Gastrocnemius medialis (tissue), 4 donors: ENCODE measurements around the gene TPSD1. TPM values are rescaled to one million over a fixed set of nuclear protein-coding genes. Genes with fewer than 3 reads are reported as not detected.

Source experiments
- ATAC-seq, 2 donors: fragments of 150-250 bp; one replicate each; pipeline ENCODE4 v1.9.1; 2016
- DNase-seq, 2 donors: peaks; one replicate each; pipeline ENCODE4 v3.0.0-alpha.2; 2019
- H3K27ac ChIP-seq, 4 donors: fragments of 200-600 bp; sonication (generic); 1 replicate in 1 of 4; 2 replicates in 3 of 4; pipeline ENCODE4 v1.5.1; 2016 to 2018; ENCODE audit warnings: mild to moderate bottlenecking in 2 of 4, moderate library complexity in 1 of 4
- H3K27me3 ChIP-seq, 3 donors: fragments of 200-600 bp; sonication (generic) in 2 of 3; 1 replicate in 1 of 3; 2 replicates in 2 of 3; pipeline versions ENCODE4 v1.5.1 to v1.6.0; 2016 to 2019; ENCODE audit warnings: mild to moderate bottlenecking in 1 of 3, moderate library complexity in 1 of 3
- H3K36me3 ChIP-seq, 2 donors: fragments of 200-600 bp; sonication (generic) in 1 of 2; one replicate each; pipeline ENCODE4 v1.5.1; 2017 to 2018
- H3K4me1 ChIP-seq, 2 donors: fragments of 200-600 bp; sonication (generic) in 1 of 2; one replicate each; pipeline ENCODE4 v1.5.1; 2016 to 2017; ENCODE audit warnings: mild to moderate bottlenecking in 2 of 2
- H3K4me3 ChIP-seq, 4 donors: fragments of 200-600 bp; sonication (generic) in 3 of 4; 1 replicate in 1 of 4; 2 replicates in 3 of 4; pipeline ENCODE4 v1.5.1; 2016 to 2019; ENCODE audit warnings: mild to moderate bottlenecking in 2 of 4
- H3K9me3 ChIP-seq, 3 donors: fragments of 200-600 bp; sonication (generic) in 2 of 3; 1 replicate in 1 of 3; 2 replicates in 2 of 3; pipeline ENCODE4 v1.5.1; 2016 to 2019
- POLR2A ChIP-seq, 2 donors: fragments of 450-650 bp; IDR thresholded peaks; one replicate each; pipeline ENCODE4 v1.6.1; 2017; ENCODE audit warnings: antibody characterized with exemption in 2 of 2, mild to moderate bottlenecking in 2 of 2, moderate library complexity in 2 of 2
- in situ Hi-C, 4 donors: fragments of 200-750 bp; cut with MboI; loops; one replicate each; pipeline versions ENCODE4 v1.15.0 to v1.8.0; 2017; ENCODE audit warnings: low sequenced_read_pairs in 4 of 4
- intact Hi-C: fragments of 100-400 bp; cut with DNase I; formaldehyde crosslinking; loops from one replicate; pipeline ENCODE4 v1.15.1; 2023; ENCODE audit warnings: low total_unique reads
- total RNA-seq, 4 donors: library from RNA; depleted of rRNA; stranded (reverse); fragments of >200 nt; gene quantifications; one replicate each; pipeline versions ENCODE4 v1.1.0 to v1.2.3, GENCODE V29; 2016
- TF ChIP-seq, protein P1 (sequence below), 5 experiments: fragments of 450-650 bp in 3 of 5; fragments of 200-600 bp in 2 of 5; sonication (generic) in 2 of 5; IDR thresholded peaks in 4 of 5; conservative IDR thresholded peaks in 1 of 5; 1 replicate in 4 of 5; 2 replicates in 1 of 5; pipeline ENCODE4 v1.5.1; 2016 to 2019; ENCODE audit warnings: antibody characterized with exemption in 5 of 5, mild to moderate bottlenecking in 3 of 5, moderate library complexity in 3 of 5

The TPSD1 gene
- total RNA-seq, 4 donors from 2014 or later: 2.5 TPM; not detected in 3

DNA sequence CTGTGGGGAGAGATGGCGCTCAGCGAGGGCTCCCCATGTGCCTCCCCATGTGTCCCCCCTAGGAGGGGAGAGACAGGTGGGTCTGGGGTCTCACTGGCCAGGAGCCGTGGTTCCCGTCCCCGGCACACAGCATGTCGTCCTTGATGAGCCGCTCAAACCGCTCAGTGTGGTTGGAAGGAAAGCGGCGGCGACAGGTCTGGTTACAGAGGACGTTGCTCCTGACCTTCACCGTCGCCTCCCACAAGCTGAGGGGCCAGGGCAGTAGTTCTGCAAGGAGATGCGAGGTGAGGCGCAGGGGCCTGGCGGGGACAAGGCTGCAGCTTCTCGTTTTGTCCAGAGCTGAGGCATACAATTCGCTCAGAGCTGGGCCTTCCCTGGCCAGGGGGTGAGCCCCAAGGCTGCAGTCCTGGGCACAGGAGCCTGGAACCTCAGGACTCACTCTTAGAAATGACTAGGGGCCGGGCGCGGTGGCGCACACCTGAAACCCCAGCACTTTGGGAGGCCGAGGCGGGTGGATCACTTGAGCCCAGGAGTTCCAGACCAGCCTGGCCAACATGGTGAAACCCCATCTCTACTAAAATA is 30.7 kb downstream of the TPSD1 start:
- Histone ChIP-seq H3K9me3 (no peaks in the 10 kb centered on the region), H3K27me3 (peaks cover 53 to 86% (median 84%) of the 10 kb centered on the region in 3 donors), H3K36me3 (no peaks in the 10 kb centered on the region), H3K4me1 (no peaks in the 10 kb centered on the region), H3K27ac (no peak overlapping the region), H3K4me3 (no peak overlapping the region)
- ATAC-seq (no peak), DNase-seq (no peak)
- TF ChIP-seq, protein P1, sequence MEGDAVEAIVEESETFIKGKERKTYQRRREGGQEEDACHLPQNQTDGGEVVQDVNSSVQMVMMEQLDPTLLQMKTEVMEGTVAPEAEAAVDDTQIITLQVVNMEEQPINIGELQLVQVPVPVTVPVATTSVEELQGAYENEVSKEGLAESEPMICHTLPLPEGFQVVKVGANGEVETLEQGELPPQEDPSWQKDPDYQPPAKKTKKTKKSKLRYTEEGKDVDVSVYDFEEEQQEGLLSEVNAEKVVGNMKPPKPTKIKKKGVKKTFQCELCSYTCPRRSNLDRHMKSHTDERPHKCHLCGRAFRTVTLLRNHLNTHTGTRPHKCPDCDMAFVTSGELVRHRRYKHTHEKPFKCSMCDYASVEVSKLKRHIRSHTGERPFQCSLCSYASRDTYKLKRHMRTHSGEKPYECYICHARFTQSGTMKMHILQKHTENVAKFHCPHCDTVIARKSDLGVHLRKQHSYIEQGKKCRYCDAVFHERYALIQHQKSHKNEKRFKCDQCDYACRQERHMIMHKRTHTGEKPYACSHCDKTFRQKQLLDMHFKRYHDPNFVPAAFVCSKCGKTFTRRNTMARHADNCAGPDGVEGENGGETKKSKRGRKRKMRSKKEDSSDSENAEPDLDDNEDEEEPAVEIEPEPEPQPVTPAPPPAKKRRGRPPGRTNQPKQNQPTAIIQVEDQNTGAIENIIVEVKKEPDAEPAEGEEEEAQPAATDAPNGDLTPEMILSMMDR (IDR thresholded peaks at IDR 0.05 in 4 of 5, conservative IDR thresholded peaks at IDR 0.05 in 1 of 5): no peak
- no peak for TF ChIP-seq POLR2A (IDR thresholded peaks at IDR 0.05)
- in situ Hi-C loops (no loop called here), intact Hi-C loops (no loop called here)

DNA sequence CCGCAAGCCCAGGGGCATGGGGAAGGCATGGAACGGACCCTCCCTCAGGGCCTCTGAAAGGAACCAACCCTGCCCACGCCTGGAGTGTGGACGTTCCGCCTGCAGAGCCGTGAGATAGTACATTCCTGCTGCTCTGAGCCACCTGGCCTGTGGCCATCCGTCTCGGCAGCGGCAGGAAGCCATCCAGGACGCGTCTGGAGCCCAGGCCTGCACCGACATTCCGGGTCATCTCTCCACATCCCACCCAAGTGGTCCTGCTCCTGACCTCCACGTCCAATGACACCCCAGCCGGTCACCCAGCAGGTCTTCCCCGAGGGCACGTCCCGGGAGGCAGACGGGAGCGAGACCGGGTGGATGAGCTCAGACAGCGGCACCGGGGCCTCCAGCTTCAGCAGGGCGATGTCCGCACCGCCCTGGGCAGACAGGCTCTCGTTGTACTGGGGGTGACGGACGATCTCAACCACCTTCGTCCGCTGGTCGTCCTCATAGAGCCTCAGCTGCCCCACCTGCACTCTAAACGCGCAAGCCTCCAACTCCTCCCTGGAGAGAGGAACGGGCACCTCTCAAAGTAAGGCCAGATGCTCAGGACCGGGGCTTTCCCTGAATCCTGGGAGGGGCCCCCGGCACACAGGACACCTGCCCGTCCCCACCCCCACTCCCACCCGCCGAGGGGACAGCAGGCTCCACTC is 32.3 kb downstream of the TPSD1 start:
- Histone ChIP-seq H3K27me3 (peaks cover 64 to 81% (median 71%) of the 10 kb centered on the region in 3 donors), H3K9me3 (no peaks in the 10 kb centered on the region), H3K4me1 (no peaks in the 10 kb centered on the region), H3K36me3 (no peaks in the 10 kb centered on the region), H3K27ac (no peak overlapping the region), H3K4me3 (no peak overlapping the region)
- no peak for DNase-seq
- intact Hi-C loops: no loop called here
- ATAC-seq: no peak
- in situ Hi-C loops: no loop called here
- TF ChIP-seq, protein P1 (IDR thresholded peaks at IDR 0.05 in 4 of 5, conservative IDR thresholded peaks at IDR 0.05 in 1 of 5): no peak
- TF ChIP-seq POLR2A (IDR thresholded peaks at IDR 0.05): no peak

DNA sequence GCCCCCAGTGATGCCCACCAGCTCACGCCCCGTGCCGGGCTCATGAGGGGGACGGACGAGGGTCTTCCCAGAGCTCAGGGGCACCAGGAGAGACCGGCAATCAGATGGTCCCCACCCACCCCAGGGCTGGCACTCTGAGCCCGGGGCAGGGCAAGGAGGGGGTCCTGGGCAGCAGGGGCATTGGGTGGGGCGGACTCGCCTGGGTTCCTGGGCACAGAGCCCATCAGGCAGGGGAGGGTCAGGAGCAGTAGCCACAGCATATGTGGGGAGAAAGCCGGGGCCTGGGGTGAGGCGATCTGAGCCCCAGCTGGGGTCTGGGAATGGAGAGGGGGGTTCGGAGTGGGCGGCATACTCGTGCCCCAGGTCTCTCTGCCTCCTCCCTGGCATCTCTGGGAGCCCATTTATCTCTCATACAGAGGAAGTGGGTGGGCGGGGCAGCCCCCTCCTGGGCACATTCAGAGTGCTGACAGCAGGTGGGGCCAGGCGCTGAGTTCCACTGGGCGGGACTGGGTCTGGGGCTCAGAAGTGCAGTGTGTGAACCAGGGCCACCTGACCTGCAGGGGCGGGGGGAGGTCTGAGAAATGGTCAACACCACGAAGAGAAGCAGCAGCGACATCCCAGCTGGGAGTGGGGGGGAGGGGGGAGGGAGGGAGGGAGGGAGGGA is 33.1 kb downstream of the TPSD1 start:
- intact Hi-C loops (no loop called here), in situ Hi-C loops (no loop called here)
- no peak overlapping the region for H3K4me3 ChIP-seq
- H3K27me3 ChIP-seq: peaks cover 66 to 80% (median 68%) of the 10 kb centered on the region in 3 donors
- ATAC-seq (no peak), DNase-seq (no peak)
- no peak overlapping the region for H3K27ac ChIP-seq
- H3K36me3 ChIP-seq: no peaks in the 10 kb centered on the region
- TF ChIP-seq, protein P1 (IDR thresholded peaks at IDR 0.05 in 4 of 5, conservative IDR thresholded peaks at IDR 0.05 in 1 of 5): no peak
- no peak for TF ChIP-seq POLR2A (IDR thresholded peaks at IDR 0.05)
- no peaks in the 10 kb centered on the region for H3K4me1 ChIP-seq
- no peaks in the 10 kb centered on the region for H3K9me3 ChIP-seq

DNA sequence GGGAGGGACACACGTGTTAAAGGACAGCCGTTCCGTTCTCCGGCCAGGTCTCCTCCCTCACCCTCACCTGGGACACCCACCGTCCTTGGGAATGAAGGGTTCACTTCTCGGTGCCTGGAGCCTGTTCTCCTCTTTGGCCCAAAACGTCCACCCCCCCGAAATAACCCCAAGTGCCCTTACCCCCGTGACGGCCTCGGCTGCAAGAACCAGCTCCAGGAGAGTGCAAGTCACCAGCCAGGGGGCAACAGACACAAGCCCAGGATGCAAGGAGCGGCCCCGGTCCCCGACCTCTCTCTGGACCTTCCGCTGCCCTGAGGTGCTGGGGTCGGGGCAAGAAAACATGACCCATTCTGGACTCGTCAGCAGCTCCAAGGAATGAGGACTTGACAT is 33.6 kb downstream of the TPSD1 start:
- no peak overlapping the region for H3K4me3 ChIP-seq
- ATAC-seq: no peak
- in situ Hi-C loops (no loop called here), intact Hi-C loops (no loop called here)
- DNase-seq: no peak
- H3K4me1 ChIP-seq: no peaks in the 10 kb centered on the region
- no peak overlapping the region for H3K27ac ChIP-seq
- no peaks in the 10 kb centered on the region for H3K9me3 ChIP-seq
- H3K36me3 ChIP-seq: no peaks in the 10 kb centered on the region
- H3K27me3 ChIP-seq: peaks cover 62 to 75% (median 68%) of the 10 kb centered on the region in 3 donors
- TF ChIP-seq POLR2A (IDR thresholded peaks at IDR 0.05): no peak

DNA sequence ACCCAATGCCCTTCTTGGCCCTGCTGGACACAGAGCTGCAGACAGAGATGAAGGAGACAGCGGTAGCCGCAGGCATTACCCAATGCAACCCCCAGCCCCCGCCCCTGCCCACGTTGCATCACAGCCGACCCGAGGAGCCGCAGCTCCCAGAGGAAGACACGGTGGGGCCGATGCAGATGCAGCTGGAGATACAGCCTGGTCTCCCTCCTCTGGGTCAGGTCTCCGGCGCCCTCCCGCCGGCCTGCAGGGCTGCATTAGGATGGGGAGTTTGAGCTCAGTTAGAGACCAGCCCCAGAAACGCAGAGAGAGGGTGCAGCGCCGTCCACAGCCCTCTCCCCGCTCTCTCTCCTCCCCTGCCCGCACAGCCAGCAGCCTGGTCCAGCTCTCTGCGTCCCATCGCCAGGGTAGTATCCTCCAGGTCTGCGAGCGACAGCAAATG is 34.2 kb downstream of the TPSD1 start:
- H3K27ac ChIP-seq: no peak overlapping the region
- H3K9me3 ChIP-seq: no peaks in the 10 kb centered on the region
- ATAC-seq: no peak
- DNase-seq: no peak
- intact Hi-C loops: no loop called here
- peaks cover 61 to 75% (median 68%) of the 10 kb centered on the region in 3 donors for H3K27me3 ChIP-seq
- H3K36me3 ChIP-seq: no peaks in the 10 kb centered on the region
- in situ Hi-C loops: no loop called here
- H3K4me1 ChIP-seq: no peaks in the 10 kb centered on the region
- H3K4me3 ChIP-seq: no peak overlapping the region
- TF ChIP-seq POLR2A (IDR thresholded peaks at IDR 0.05): no peak
- TF ChIP-seq, protein P1 (IDR thresholded peaks at IDR 0.05 in 4 of 5, conservative IDR thresholded peaks at IDR 0.05 in 1 of 5): no peak
